Left lung (tissue), 10 donors: ENCODE results near the gene PLEK. TPM values are rescaled to one million over a fixed set of nuclear protein-coding genes. Genes with fewer than 3 reads are reported as not detected.

Experiments used
- ATAC-seq: fragments of 200-7000 bp; cut with Tn5 transposase; one replicate; pipeline ENCODE4 v1.9.1; 2020; ENCODE audit warnings: moderate library complexity
- DNase-seq, 4 donors: peaks; one replicate each; pipeline ENCODE4 v3.0.0-alpha.2; 2013 to 2020
- H3K27ac ChIP-seq, 2 donors: fragments of 200-600 bp; sonication (generic) in 1 of 2; one replicate each; pipeline versions ENCODE4 v1.5.0 to v1.8.0; 2020 to 2021
- H3K27me3 ChIP-seq, 2 donors: fragments of 200-600 bp; sonication (generic) in 1 of 2; one replicate each; pipeline versions ENCODE4 v1.5.0 to v1.8.0; 2020 to 2021
- H3K36me3 ChIP-seq, 2 donors: fragments of 200-600 bp; sonication (generic) in 1 of 2; one replicate each; pipeline versions ENCODE4 v1.5.0 to v1.8.0; 2020 to 2021
- H3K4me1 ChIP-seq, 2 donors: fragments of 200-600 bp; one replicate each; pipeline ENCODE4 v1.8.0; 2021
- H3K4me3 ChIP-seq, 2 donors: fragments of 200-600 bp; sonication (generic) in 1 of 2; one replicate each; pipeline versions ENCODE4 v1.5.0 to v1.8.0; 2020 to 2021; ENCODE audit warnings: mild to moderate bottlenecking in 1 of 2
- H3K9me3 ChIP-seq, 2 donors: fragments of 200-600 bp; sonication (generic) in 1 of 2; one replicate each; pipeline versions ENCODE4 v1.5.0 to v1.8.0; 2020 to 2021
- intact Hi-C, 2 donors: fragments of 100-400 bp; cut with DNase I; formaldehyde crosslinking; loops; one replicate each; pipeline versions ENCODE4 v1.11.2 to v1.14.2; 2022
- polyA plus RNA-seq, 6 donors: library from polyadenylated mRNA; unstranded; fragments of 120-200 nt; gene quantifications; one replicate each; pipeline ENCODE4 v1.2.1, GENCODE V29; 2013; ENCODE audit not compliant: insufficient read length in 6 of 6
- total RNA-seq, 2 donors: library from RNA; stranded (reverse); fragmentation: NEBNext Ultra II Directional; extraction: Animal tissue kit (Norgen Biotek cat#: 25700); gene quantifications; one replicate each; pipeline ENCODE4 v1.2.1, GENCODE V29; 2021
- TF ChIP-seq, protein P1 (sequence below), 2 donors: fragments of 200-600 bp; sonication (generic) in 1 of 2; IDR thresholded peaks; one replicate each; pipeline versions ENCODE4 v1.5.0 to v1.8.0; 2021; ENCODE audit warnings: antibody characterized with exemption in 2 of 2
- donor health status: DM: no; HTN: yes; CAD: no.
- donor health status: DM: no; HTN: no; CAD: no.

PLEK gene
- total and polyA plus RNA-seq, 8 donors = 9.0 to 67.3 (median 11.7) TPM

DNA sequence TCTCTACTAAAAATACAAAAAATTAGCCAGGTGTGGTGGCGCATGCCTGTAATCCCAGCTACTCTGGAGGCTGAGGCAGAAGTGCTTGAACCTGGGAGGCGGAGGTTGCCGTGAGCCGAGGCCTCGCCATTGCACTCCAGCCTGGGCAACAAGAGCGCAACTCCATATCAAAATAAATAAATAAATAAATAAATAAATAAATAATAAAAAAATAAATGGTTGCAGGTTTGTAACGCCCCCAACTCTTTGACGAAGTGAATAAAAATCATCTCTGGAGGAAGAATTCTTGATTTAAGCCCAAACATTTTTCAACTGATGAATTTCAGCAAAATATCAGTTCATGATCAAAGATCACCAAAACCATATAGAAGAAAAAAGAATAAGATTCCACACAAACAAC is 32.1 kb upstream of the PLEK start:
- H3K9me3 ChIP-seq = no peaks in the 10 kb centered on the region
- no peaks in the 10 kb centered on the region for H3K27me3 ChIP-seq
- no peak overlapping the region for H3K4me3 ChIP-seq
- no peaks in the 10 kb centered on the region for H3K4me1 ChIP-seq
- no peak overlapping the region for H3K27ac ChIP-seq
- TF ChIP-seq, protein P1, sequence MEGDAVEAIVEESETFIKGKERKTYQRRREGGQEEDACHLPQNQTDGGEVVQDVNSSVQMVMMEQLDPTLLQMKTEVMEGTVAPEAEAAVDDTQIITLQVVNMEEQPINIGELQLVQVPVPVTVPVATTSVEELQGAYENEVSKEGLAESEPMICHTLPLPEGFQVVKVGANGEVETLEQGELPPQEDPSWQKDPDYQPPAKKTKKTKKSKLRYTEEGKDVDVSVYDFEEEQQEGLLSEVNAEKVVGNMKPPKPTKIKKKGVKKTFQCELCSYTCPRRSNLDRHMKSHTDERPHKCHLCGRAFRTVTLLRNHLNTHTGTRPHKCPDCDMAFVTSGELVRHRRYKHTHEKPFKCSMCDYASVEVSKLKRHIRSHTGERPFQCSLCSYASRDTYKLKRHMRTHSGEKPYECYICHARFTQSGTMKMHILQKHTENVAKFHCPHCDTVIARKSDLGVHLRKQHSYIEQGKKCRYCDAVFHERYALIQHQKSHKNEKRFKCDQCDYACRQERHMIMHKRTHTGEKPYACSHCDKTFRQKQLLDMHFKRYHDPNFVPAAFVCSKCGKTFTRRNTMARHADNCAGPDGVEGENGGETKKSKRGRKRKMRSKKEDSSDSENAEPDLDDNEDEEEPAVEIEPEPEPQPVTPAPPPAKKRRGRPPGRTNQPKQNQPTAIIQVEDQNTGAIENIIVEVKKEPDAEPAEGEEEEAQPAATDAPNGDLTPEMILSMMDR (IDR thresholded peaks at IDR 0.05) = no peak
- DNase-seq = no peak
- no peaks in the 10 kb centered on the region for H3K36me3 ChIP-seq
- ATAC-seq = no peak
- intact Hi-C loops = loop anchor here in 1 of 2 donors (10.0 kb wide), 1 partner anchor 48 kb away; no protein-coding TSS in a partner anchor

DNA sequence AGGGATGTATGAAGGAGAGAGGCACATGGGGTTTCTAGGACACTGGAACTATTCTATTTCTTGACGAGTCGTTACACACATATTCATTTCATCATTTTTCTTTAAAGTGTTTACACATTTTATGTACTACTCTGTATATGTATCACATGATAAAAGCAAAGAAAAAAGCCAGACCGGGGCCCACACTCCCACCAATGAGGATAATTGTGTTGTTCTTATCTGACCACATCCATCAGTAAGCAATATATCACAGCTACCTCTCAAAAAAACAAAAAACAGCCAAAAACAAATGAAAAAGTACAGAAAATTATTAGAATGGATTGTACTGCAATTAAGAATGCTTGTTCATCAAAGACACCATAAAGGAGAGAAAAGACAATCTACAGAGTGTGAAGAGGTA is 31.2 kb upstream of the PLEK start:
- TF ChIP-seq, protein P1 (IDR thresholded peaks at IDR 0.05) = no peak
- H3K4me1 ChIP-seq = no peaks in the 10 kb centered on the region
- H3K4me3 ChIP-seq = no peak overlapping the region
- H3K9me3 ChIP-seq = no peaks in the 10 kb centered on the region
- intact Hi-C loops = loop anchor here in 1 of 2 donors (10.0 kb wide), 1 partner anchor 49 kb away; no protein-coding TSS in a partner anchor
- no peaks in the 10 kb centered on the region for H3K27me3 ChIP-seq
- ATAC-seq (no peak), DNase-seq (no peak)
- H3K36me3 ChIP-seq = no peaks in the 10 kb centered on the region
- H3K27ac ChIP-seq = no peak overlapping the region

DNA sequence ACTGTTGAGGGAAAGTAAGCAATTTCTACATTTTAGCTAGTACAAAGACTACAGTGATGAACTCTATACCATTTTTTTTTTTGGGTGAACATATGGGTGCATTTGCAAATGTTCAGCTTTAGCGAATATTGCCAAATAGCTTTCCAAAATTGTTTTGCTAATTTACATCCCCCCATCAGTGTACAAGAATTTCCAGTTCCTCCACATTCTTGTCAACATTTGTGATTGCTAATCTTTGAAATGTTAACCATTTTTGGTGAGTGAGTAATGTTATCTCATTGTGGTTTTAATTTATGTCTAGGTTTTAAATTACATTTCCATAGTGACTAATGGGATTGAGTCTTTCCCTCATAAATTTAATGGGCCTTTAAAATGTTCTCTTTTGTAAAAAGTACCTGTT is 28.9 kb upstream of the PLEK start:
- DNase-seq (no peak), ATAC-seq (no peak)
- Histone ChIP-seq H3K9me3 (no peaks in the 10 kb centered on the region), H3K4me3 (no peak overlapping the region), H3K4me1 (no peaks in the 10 kb centered on the region), H3K36me3 (no peaks in the 10 kb centered on the region), H3K27ac (no peak overlapping the region), H3K27me3 (no peaks in the 10 kb centered on the region)
- intact Hi-C loops = loop anchor here in 1 of 2 donors (10.0 kb wide), 1 partner anchor 51 kb away; no protein-coding TSS in a partner anchor
- TF ChIP-seq, protein P1 (IDR thresholded peaks at IDR 0.05) = no peak

DNA sequence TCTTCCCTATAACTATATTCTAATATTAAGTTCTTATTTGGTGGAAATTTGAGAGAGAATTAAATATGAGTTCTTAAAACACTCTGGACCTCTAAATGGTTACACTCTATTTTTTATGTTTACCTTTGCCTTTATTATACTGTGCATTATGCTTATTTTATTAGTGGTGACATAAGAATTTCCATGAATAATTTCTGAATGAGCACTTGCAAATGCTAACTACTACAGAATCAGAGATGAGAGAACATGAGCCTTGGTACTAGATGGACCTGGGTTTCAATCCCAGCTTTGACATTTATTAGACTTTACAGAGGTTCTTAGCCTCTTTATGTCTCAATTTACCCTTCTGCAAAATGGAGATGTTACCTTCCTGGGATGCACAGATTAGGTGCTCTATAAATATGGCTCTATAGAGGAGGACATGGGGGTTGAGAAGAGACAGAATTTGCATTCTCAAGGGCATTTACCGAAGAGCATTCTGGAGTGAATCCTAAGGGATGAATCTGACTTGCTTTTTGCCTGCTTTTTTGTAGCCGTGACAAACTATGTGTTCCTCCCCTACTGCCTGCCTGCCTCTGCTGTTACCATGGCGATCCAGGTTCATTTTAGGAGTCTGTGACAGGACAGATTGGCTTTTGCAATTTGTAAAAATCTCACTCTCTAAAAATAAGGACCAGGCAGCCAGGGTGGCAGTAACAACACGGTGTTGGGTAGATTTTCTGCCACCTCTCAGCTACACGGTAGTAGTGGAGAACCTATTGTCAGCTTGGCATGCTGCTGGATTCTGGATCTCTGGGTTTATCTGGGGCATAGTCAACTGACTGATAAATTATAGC is 24.6 kb upstream of the PLEK start:
- H3K4me1 ChIP-seq = peaks cover 0 to 11% of the 10 kb centered on the region in 2 donors
- H3K36me3 ChIP-seq = no peaks in the 10 kb centered on the region
- no peak for ATAC-seq
- intact Hi-C loops = no loop called here
- no peaks in the 10 kb centered on the region for H3K27me3 ChIP-seq
- no peaks in the 10 kb centered on the region for H3K9me3 ChIP-seq
- DNase-seq = no peak
- TF ChIP-seq, protein P1 (IDR thresholded peaks at IDR 0.05) = no peak
- H3K27ac ChIP-seq = no peak overlapping the region
- H3K4me3 ChIP-seq = no peak overlapping the region

DNA sequence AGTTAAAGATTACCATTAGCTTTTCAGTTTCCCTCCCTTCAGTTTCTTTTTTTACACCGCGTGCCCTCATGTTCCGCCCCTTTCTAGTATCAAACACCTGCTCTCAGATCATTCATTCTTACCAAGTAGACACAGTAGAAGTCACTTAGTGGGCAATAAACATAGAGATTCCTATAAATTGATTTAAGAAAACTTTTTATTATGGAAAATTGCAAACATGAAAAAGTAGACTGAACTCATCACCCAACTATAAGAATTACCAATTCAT is 24.1 kb upstream of the PLEK start:
- no peak for ATAC-seq
- TF ChIP-seq, protein P1 (IDR thresholded peaks at IDR 0.05) = no peak

More for the DNA sequence above, 24.1 kb upstream of the PLEK start:
- Histone ChIP-seq H3K4me3 (no peak overlapping the region), H3K9me3 (no peaks in the 10 kb centered on the region), H3K27me3 (no peaks in the 10 kb centered on the region), H3K4me1 (peaks cover 0 to 11% of the 10 kb centered on the region in 2 donors), H3K27ac (no peak overlapping the region), H3K36me3 (no peaks in the 10 kb centered on the region)
- intact Hi-C loops = no loop called here
- no peak for DNase-seq
